Measurements from ENCODE around the gene SCGB1A1. TPM values are rescaled to one million over a fixed set of nuclear protein-coding genes. Genes with fewer than 3 reads are reported as not detected.

Gene SCGB1A1
- total RNA-seq, 1 experiment from 2014 or later: not detected

- DNase-seq (ENCODE audit: low spot score): no peak
These were observed 20.5 kb upstream of the SCGB1A1 start for GRCh38 chr11:62398011-62398994.

GRCh38 chr11:62399172-62399877 is 19.5 kb upstream of the SCGB1A1 start:
- DNase-seq (ENCODE audit: low spot score): no peak

DNA sequence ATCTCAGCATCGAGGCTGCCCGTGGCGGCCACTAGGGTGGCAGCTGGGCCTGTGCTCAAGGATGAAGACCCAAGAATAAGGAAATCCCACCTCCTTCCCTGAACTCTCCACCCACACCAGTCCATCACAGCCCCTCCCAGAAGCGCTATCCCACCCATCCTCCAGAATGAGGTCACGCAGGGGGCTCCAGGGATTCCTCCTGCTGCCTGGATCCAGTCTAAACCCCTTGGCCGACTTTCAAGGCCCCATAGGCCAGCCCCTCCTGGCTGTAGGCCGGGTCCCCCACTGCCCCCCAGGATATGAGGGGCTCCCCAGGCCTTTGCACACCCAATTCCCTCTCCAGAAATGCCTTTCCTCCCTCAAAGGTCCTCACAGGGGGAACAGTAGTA is 19.0 kb upstream of the SCGB1A1 start:
- DNase-seq (ENCODE audit: low spot score): no peak

- DNase-seq (ENCODE audit: low spot score): no peak
These were observed 18.6 kb upstream of the SCGB1A1 start for GRCh38 chr11:62400281-62400680.

DNA sequence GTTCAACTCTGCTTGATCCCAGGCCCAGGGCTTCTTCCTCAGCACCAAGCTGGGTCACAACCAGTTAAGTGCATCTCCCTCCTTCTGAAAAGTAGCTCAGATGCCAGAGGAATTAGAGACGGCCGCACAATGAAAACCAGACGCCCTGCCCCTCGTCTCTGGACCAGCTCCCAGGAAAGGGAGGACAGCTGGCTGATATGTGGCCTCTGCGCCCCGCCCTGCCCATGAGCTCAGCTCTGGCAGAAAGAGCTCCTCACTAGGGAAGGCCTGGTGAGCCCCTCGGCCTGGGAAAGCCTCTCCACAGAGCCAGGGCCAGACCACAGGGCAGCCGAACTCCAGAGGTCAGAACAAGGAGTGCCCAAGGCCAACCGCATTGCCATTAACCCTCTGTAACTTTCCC is 18.1 kb upstream of the SCGB1A1 start:
- peak; percentile 71 for DNase-seq (ENCODE audit: low spot score)

GRCh38 chr11:62401356-62401755 is 17.5 kb upstream of the SCGB1A1 start:
- no peak for DNase-seq (ENCODE audit: low spot score)

GRCh38 chr11:62401811-62402210 is 17.0 kb upstream of the SCGB1A1 start:
- DNase-seq (ENCODE audit: low spot score): no peak

DNA sequence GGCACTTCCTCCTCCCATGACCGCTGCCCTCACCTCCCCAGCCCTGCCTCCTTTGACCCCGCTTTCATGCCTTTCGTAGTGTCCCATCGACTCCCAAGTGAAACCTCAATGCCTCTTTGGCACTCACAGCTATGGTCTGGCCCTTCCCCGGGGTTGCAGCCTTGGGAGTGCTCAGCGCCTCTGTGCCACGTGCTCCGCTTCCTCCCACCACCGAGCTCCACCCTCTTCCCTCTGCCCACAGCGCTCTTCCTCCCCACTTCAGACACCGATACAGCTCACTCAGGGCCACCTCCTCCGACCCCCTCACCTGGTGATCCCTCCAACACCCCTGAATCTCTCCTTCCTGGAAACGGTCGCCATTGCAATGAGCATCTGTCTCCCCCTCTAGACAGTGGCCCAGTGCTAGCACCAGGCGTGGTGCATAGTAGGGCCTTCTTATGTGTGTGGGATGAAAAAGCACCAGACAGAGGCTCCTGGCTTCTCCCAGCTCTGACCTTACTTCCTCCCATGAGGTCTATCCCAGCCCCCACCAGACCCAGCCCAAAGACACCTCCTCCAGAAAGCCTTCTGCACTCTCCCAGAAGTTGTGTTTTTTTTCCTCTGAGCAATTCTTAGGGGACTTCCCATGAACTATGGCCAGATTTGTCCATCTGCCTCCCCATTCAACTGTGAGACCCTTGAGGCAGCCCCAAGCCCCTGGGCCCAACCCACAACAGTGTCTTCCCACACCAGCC is 16.4 kb upstream of the SCGB1A1 start:
- no peak for DNase-seq (ENCODE audit: low spot score)

DNA sequence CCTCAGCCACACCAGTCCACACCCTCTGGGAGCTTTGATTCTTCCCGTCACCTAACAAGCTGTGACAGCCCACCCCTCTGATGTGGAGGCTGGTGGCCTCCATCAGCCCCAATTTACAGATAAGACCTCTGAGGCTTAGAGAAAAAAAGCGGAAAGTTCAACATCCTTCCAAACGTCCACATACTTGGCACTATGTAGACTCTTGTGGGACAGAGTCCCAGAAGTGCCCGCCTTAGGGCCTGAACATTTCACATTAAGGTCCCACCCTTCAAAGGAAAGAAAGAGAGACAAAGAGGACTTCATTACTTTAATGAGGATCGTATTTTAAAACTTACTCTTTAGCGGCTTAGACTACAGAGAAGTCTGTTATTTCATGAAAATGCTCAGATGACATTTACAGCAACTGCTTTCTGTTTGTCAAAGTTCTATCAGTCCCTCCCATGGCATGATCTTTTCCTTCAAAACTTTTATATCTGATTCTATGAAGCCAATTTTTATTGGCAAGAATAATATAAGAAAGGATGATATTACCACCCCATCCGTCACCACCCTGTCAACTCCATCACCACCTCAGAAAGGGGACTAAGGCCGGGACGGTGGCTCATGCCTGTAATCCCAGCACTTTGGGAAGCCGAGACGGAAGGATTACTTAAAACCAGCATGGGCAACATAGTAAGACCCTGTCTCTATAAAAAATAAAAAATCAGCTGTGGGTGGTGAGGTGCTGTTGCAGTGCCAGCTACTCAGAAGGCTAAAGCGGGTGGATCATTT is 15.7 kb upstream of the SCGB1A1 start:
- DNase-seq (ENCODE audit: low spot score): no peak

DNA sequence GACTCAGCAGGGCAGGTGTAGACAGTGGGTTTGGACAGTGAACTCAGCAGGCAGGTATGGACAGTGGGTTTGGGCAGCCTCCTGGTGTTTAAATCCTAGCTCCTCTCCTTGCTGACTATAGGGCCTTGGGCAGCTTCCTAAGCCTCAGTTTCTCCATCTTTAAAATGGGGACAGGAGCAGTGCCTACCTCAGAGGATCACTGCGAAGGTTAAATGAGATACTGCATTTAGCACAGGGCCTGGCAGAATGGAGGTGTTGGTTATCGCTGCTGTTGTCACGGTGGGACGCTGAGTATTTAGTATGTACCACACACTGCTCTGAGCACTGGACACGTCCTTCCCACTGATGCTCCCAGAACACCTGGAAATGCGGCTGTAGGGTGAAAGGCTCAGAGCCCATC is 14.4 kb upstream of the SCGB1A1 start:
- DNase-seq (ENCODE audit: low spot score): no peak

GRCh38 chr11:62404901-62405300 is 13.9 kb upstream of the SCGB1A1 start:
- no peak for DNase-seq (ENCODE audit: low spot score)

DNA sequence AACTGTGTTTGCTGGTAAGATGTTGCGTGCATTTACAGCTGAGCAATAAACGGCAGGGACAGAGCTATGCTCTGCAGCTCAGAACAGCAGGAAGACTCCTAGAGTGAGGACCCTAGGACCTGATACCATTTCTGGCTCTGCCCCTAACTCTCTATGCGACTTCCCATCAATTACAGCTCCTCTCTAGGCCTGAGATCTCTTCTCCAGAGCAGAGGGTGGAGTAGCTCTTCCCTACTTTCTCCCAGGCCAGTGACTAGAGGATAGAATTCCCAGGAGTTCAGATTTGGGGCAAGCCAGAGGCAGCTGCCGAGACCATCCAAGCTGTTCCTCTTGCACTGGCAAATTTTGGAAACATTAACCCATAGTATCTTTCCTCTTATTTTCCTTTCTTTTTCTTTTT is 12.8 kb upstream of the SCGB1A1 start:
- DNase-seq (ENCODE audit: low spot score): no peak

- no peak for DNase-seq (ENCODE audit: low spot score)
These were observed 9.0 kb upstream of the SCGB1A1 start for GRCh38 chr11:62409831-62410230.

DNA sequence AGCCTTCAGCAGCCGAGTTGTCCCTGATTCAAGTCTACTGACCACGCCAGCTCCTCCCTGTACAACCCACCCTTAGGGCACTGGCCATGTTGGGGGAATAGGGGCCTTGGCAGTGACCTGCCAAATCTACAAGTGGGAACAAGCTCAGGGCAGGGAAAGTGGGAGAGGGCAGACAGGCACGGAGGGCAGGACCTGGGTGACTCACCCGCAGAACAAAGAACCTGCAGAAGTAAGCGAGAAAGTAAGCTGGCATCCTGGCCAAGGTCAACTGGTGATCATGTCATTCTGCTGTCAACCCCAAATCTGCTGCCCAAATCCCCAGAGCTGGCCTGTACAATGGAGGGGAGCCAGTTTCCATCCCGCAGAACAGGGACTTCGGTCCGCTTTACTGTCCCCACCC is 7.9 kb upstream of the SCGB1A1 start:
- no peak for DNase-seq (ENCODE audit: low spot score)

GRCh38 chr11:62411524-62411923 is 7.3 kb upstream of the SCGB1A1 start:
- no peak for DNase-seq (ENCODE audit: low spot score)

DNA sequence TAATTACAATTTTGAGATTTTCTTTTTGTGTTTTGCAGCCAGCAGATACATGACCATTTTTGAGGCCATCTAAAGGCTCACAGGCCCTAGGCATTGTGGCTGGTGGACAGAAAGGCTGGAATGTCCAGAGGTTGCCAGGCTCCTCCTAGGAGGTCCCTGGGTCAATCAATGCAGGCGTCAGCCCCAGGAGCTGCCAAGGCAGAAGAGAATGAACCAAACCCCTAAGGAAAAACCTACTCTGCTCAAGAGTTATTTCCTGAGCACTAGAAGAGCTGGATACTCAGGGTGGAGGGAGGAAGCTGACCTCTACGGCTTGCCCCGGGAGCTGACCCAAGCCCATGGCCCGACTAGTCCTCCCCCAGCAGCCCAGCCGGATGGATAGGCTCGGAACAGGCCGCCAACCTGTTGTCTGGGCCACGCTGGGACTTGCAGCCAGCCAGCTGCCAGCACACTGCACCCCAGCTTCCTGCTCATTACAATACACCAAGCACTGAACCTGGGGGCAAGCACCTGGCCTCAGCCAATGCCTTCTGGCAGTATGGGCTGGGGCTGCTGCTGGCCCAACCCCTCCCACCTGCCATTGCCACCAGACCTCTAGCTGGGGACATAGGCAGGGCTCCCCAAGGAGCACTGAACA is 5.7 kb upstream of the SCGB1A1 start:
- no peak for DNase-seq (ENCODE audit: low spot score)

DNA sequence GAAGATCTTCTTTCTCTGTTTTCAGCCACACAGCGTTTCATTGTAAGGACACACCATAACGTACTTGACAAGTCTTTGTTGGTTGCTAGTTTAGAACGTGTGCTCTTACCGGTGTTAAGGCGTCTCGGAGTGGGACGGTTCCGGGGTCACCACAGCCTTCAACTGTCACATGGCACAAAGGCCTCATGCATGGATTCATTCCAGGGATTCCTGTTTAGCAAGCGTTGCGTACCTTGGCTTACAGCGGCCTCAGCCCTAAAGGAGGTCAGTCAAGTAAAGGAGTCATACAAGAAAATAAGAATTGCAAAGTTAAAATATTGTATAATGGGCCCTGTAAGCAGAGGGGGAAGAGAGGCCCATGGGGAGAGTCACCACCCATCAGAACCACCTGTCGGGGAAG is 2.2 kb upstream of the SCGB1A1 start:
- no peak for DNase-seq (ENCODE audit: low spot score)

GRCh38 chr11:62418136-62418535 is 697 bp upstream of the SCGB1A1 start:
- DNase-seq (ENCODE audit: low spot score): no peak

- DNase-seq (ENCODE audit: low spot score): no peak
These were observed 589 bp downstream of the SCGB1A1 start for GRCh38 chr11:62419314-62419929.

- DNase-seq (ENCODE audit: low spot score): no peak
These were observed 1.1 kb downstream of the SCGB1A1 start for GRCh38 chr11:62419943-62420342.

DNA sequence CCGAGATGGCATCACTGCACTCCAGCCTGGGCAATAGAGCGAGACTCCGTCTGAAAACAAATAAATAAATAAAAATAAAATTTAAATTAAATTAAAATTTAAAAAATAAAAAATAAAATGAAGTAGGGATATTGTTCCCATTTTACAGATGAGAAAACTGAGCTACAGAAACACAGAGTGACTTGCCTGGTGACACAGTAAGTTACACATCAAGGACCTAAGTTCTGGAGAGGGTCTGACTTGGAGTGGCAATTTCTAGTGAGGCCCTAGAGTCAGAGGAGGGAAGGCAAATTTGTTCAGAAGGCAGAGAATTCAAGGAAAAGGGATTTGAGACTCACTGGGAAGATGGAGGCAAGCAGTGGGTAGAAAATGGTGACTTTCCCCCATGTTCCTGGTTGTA is 2.0 kb downstream of the SCGB1A1 start:
- DNase-seq (ENCODE audit: low spot score): no peak

All from H4 (cell line).